ENCODE measurements around the gene ABCC2.
"Not testable (repeated sequence)": the region's sequence is repeated elsewhere in the genome, so short reads cannot be mapped to it uniquely, and the experiment has no call there.

Gene ABCC2

GRCh38 chr10:99855479-99856071, 73.1 kb downstream of the ABCC2 start:
- TF ChIP-seq CTCF (IDR thresholded peaks at IDR 0.05; ENCODE audit: control insufficient read depth, extremely low read depth, insufficient read depth) = no peak
- no peak for DNase-seq (ENCODE audit: low read depth)
- no peak overlapping the region for H3K4me3 ChIP-seq (ENCODE audit: low read depth, low read length)

GRCh38 chr10:99858849-99859248, 76.4 kb downstream of the ABCC2 start:
- no peak for TF ChIP-seq CTCF (IDR thresholded peaks at IDR 0.05; ENCODE audit: control insufficient read depth, extremely low read depth, insufficient read depth)
- no peak overlapping the region for H3K4me3 ChIP-seq (ENCODE audit: low read depth, low read length)
- DNase-seq (ENCODE audit: low read depth) = no peak

- TF ChIP-seq CTCF (IDR thresholded peaks at IDR 0.05; ENCODE audit: control insufficient read depth, extremely low read depth, insufficient read depth) = no peak
- DNase-seq (ENCODE audit: low read depth) = no peak
- H3K4me3 ChIP-seq (ENCODE audit: low read depth, low read length) = no peak overlapping the region
Observed at GRCh38 chr10:99859585-99859984, 77.1 kb downstream of the ABCC2 start.

GRCh38 chr10:99860466-99860865, 78.0 kb downstream of the ABCC2 start:
- TF ChIP-seq CTCF (IDR thresholded peaks at IDR 0.05; ENCODE audit: control insufficient read depth, extremely low read depth, insufficient read depth) = no peak
- DNase-seq (ENCODE audit: low read depth) = no peak
- no peak overlapping the region for H3K4me3 ChIP-seq (ENCODE audit: low read depth, low read length)

- not testable (repeated sequence) for H3K4me3 ChIP-seq (ENCODE audit: low read depth, low read length); DNase-seq (ENCODE audit: low read depth)
Observed at GRCh38 chr10:99863535-99864240, 81.2 kb downstream of the ABCC2 start.

GRCh38 chr10:99867250-99867649, 84.8 kb downstream of the ABCC2 start:
- not testable (repeated sequence) for DNase-seq (ENCODE audit: low read depth); H3K4me3 ChIP-seq (ENCODE audit: low read depth, low read length)

- DNase-seq (ENCODE audit: low read depth) = no peak
- no peak overlapping the region for H3K4me3 ChIP-seq (ENCODE audit: low read depth, low read length)
- no peak for TF ChIP-seq CTCF (IDR thresholded peaks at IDR 0.05; ENCODE audit: control insufficient read depth, extremely low read depth, insufficient read depth)
Observed at GRCh38 chr10:99869581-99870122, 87.2 kb downstream of the ABCC2 start.
